Activated CD4-positive, alpha-beta memory T cell treated with anti-CD3 and anti-CD28 coated beads for 36 hours (primary cell): Measurements from ENCODE around the gene ANAPC1. TPM values are rescaled to one million over a fixed set of nuclear protein-coding genes. Genes with fewer than 3 reads are reported as not detected.

Source experiments
- CTCF ChIA-PET: fragments of 350-600 bp; sonication (Branson Sonifier 250); formaldehyde crosslinking; loops from one replicate; lab custom pipeline; 2021; ENCODE audit warnings: antibody characterized with exemption, inconsistent platforms; lab: Charles Lee
- POLR2A ChIA-PET: fragments of 350-600 bp; sonication (Branson Sonifier 250); formaldehyde crosslinking; loops from one replicate; lab custom pipeline; 2021; ENCODE audit warnings: antibody characterized with exemption; lab: Charles Lee
- DNase-seq: peaks from one replicate; pipeline ENCODE4 v3.0.0-alpha.2; 2020
- H3K27ac Mint-ChIP-seq: one replicate; pipeline ENCODE4 v1.8.0; 2021; ENCODE audit warnings: mixed read lengths
- H3K27me3 Mint-ChIP-seq: one replicate; pipeline ENCODE4 v1.8.0; 2021; ENCODE audit warnings: mixed read lengths
- H3K36me3 Mint-ChIP-seq: one replicate; pipeline ENCODE4 v1.8.0; 2021; ENCODE audit warnings: mixed read lengths
- H3K4me1 Mint-ChIP-seq: one replicate; pipeline ENCODE4 v1.8.0; 2021; ENCODE audit warnings: low read depth, mixed read lengths
- H3K4me3 Mint-ChIP-seq: one replicate; pipeline ENCODE4 v1.8.0; 2021; ENCODE audit warnings: mild to moderate bottlenecking, mixed read lengths
- H3K9me3 Mint-ChIP-seq: one replicate; pipeline ENCODE4 v1.8.0; 2021; ENCODE audit warnings: mixed read lengths
- intact Hi-C: fragments of 100-400 bp; cut with micrococcal nuclease; formaldehyde crosslinking; loops from one replicate; pipeline ENCODE4 v1.15.1; 2023
- total RNA-seq, 2 experiments: library from RNA; stranded (reverse); gene quantifications; one replicate each; pipeline ENCODE4 v1.2.3, GENCODE V29; 2021

ANAPC1 gene, protein sequence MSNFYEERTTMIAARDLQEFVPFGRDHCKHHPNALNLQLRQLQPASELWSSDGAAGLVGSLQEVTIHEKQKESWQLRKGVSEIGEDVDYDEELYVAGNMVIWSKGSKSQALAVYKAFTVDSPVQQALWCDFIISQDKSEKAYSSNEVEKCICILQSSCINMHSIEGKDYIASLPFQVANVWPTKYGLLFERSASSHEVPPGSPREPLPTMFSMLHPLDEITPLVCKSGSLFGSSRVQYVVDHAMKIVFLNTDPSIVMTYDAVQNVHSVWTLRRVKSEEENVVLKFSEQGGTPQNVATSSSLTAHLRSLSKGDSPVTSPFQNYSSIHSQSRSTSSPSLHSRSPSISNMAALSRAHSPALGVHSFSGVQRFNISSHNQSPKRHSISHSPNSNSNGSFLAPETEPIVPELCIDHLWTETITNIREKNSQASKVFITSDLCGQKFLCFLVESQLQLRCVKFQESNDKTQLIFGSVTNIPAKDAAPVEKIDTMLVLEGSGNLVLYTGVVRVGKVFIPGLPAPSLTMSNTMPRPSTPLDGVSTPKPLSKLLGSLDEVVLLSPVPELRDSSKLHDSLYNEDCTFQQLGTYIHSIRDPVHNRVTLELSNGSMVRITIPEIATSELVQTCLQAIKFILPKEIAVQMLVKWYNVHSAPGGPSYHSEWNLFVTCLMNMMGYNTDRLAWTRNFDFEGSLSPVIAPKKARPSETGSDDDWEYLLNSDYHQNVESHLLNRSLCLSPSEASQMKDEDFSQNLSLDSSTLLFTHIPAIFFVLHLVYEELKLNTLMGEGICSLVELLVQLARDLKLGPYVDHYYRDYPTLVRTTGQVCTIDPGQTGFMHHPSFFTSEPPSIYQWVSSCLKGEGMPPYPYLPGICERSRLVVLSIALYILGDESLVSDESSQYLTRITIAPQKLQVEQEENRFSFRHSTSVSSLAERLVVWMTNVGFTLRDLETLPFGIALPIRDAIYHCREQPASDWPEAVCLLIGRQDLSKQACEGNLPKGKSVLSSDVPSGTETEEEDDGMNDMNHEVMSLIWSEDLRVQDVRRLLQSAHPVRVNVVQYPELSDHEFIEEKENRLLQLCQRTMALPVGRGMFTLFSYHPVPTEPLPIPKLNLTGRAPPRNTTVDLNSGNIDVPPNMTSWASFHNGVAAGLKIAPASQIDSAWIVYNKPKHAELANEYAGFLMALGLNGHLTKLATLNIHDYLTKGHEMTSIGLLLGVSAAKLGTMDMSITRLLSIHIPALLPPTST (N-terminal part only)
- 10 to 100 TPM; 88.8 to 90.2 TPM for total RNA-seq

- Mint-ChIP-seq H3K9me3 (no peaks in the 10 kb centered on the region), H3K27ac (peak within 1 kb of the TSS; percentile 94), H3K4me3 (peak within 1 kb of the TSS; percentile 97), H3K36me3 (peaks cover 9% of the 10 kb centered on the region), H3K27me3 (no peaks in the 10 kb centered on the region), H3K4me1 (peaks cover 15% of the 10 kb centered on the region)
- intact Hi-C loops, result loop anchor here (1.0 to 5.0 kb wide), 3 partner anchors 165 to 658 kb away; partner anchors contain the start of genes POLR1B and ZC3H8
- peak; percentile 90 for DNase-seq
- ChIA-PET POLR2A (interaction anchor here (0.6 to 1.4 kb wide), 6 partner anchors 9 to 826 kb away, joined by 3 to 7 read pairs (median 3); partner anchors contain the start of genes POLR1B and TMEM87B), CTCF (interaction anchor here (0.6 to 2.8 kb wide), 9 partner anchors 9 to 1321 kb away, joined by 3 to 8 read pairs (median 4); no protein-coding TSS in a partner anchor)
Observed at GRCh38 chr2:111883661-111884591, at the start of gene ANAPC1. ANAPC1 (minus strand) TSS chr2:111884193; CDS start chr2:111880825, 3,368 bp downstream.

DNA sequence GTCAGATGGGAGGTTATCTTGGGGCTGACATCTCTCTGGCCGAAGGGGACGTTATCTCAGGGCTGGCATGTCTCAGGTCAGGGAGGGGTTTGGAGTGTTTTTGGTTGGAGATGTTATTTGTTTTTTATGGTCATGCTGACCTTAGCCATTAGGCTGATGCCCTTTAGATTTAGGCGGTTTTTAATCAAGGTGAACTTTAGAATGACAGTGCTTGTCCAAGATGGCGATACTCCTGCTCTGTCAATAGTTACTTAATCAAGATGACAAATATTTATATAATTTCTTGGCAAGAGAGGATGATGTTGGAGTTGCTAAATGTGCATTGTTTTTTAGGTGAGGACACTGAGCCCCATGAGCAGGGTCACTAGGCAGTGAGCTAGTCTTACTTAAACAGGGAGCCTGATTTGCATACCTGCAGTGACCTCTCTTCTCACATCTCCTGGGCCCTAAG, 48.9 kb upstream of the ANAPC1 start:
- H3K27ac Mint-ChIP-seq, result no peak overlapping the region
- intact Hi-C loops, result loop anchor here (5.0 kb wide), 1 partner anchor 49 kb away; no protein-coding TSS in a partner anchor

GRCh38 chr2:111930875-111931274, 46.9 kb upstream of the ANAPC1 start:
- DNase-seq, result peak; percentile 46
- H3K9me3 Mint-ChIP-seq, result no peaks in the 10 kb centered on the region
- intact Hi-C loops, result loop anchor here (1.0 to 5.0 kb wide), 2 partner anchors 22 to 51 kb away; no protein-coding TSS in a partner anchor
- H3K4me1 Mint-ChIP-seq, result peaks cover 15% of the 10 kb centered on the region
- H3K27ac Mint-ChIP-seq, result peak overlapping the region; percentile 66
- H3K4me3 Mint-ChIP-seq, result no peak overlapping the region
- ChIA-PET CTCF (no interaction called here), POLR2A (no interaction called here)
- H3K27me3 Mint-ChIP-seq, result peaks cover 10% of the 10 kb centered on the region
- H3K36me3 Mint-ChIP-seq, result no peaks in the 10 kb centered on the region

More for the DNA sequence above, 48.9 kb upstream of the ANAPC1 start:
- no peak for DNase-seq
- H3K4me1 Mint-ChIP-seq, result peaks cover 15% of the 10 kb centered on the region
- H3K36me3 Mint-ChIP-seq, result no peaks in the 10 kb centered on the region
- ChIA-PET POLR2A (interaction anchor here (0.7 kb wide), 1 partner anchor 47 kb away, joined by 3 read pairs; no protein-coding TSS in a partner anchor), CTCF (no interaction called here)
- H3K9me3 Mint-ChIP-seq, result no peaks in the 10 kb centered on the region
- peaks cover 10% of the 10 kb centered on the region for H3K27me3 Mint-ChIP-seq
- H3K4me3 Mint-ChIP-seq, result no peak overlapping the region

DNA sequence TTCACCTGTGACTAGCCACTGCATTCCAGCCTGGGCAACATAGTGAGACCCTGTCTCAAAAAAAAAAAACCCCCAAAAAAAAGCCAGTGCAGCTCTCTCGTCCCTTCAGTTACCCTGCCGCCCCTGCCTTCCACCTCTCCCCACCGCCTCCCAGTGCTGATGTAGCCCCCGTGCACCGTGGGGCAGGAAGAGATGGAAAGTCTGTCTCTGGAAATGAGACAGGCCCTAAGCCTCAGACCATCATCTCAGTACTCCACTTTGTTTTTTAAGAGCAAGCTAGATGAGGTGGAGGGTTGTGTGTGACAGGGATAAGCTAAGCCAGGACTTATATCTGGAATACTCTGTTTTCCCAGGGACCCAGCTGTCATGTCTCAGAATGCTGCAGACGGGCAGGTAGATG, 46.4 kb upstream of the ANAPC1 start:
- intact Hi-C loops, result loop anchor here (5.0 kb wide), 1 partner anchor 52 kb away; no protein-coding TSS in a partner anchor
- no peak overlapping the region for H3K4me3 Mint-ChIP-seq
- peak; percentile 56 for DNase-seq
- peaks cover 10% of the 10 kb centered on the region for H3K27me3 Mint-ChIP-seq
- H3K4me1 Mint-ChIP-seq, result peaks cover 15% of the 10 kb centered on the region
- CTCF ChIA-PET, result interaction anchor here (1.1 kb wide), 1 partner anchor 10 kb away, joined by 3 read pairs; no protein-coding TSS in a partner anchor
- POLR2A ChIA-PET, result no interaction called here
- H3K27ac Mint-ChIP-seq, result peak overlapping the region; percentile 66
- no peaks in the 10 kb centered on the region for H3K9me3 Mint-ChIP-seq
- H3K36me3 Mint-ChIP-seq, result no peaks in the 10 kb centered on the region

GRCh38 chr2:111927723-111928122, 43.7 kb upstream of the ANAPC1 start:
- intact Hi-C loops, result no loop called here
- CTCF ChIA-PET, result interaction anchor here (1.1 to 1.6 kb wide), 2 partner anchors 27 to 40 kb away, joined by 3 to 4 read pairs; no protein-coding TSS in a partner anchor
- H3K27ac Mint-ChIP-seq, result no peak overlapping the region
- H3K27me3 Mint-ChIP-seq, result peaks cover 4% of the 10 kb centered on the region
- no peak for DNase-seq
- H3K4me1 Mint-ChIP-seq, result peaks cover 20% of the 10 kb centered on the region
- H3K36me3 Mint-ChIP-seq, result no peaks in the 10 kb centered on the region
- POLR2A ChIA-PET, result no interaction called here
- H3K9me3 Mint-ChIP-seq, result no peaks in the 10 kb centered on the region
- H3K4me3 Mint-ChIP-seq, result no peak overlapping the region

DNA sequence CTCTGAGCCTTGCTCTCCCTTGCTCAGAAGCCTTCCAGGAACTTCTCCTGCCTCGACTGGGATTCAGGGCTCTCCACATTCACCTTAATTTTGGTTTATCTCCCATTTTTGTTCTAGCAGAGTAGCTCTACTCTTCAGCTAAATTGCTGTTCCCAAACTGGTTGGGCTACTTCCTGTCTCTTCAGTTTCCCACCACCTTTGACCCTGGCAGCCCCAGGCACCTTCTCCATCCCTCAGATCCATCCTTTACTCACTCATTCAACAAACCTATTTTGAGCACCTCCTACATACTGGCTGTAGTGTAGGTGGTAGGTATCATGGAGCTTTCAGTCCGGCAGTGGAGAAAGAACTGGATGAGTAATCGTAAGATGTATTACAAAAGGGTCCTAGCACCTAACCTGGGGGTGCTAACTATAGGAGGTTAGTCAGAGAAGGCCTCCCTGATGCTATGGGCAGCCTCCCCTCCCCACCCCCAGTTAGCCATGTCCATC, 40.7 kb upstream of the ANAPC1 start:
- Mint-ChIP-seq H3K36me3 (no peaks in the 10 kb centered on the region), H3K4me1 (peaks cover 4% of the 10 kb centered on the region), H3K4me3 (no peak overlapping the region), H3K9me3 (no peaks in the 10 kb centered on the region), H3K27ac (no peak overlapping the region), H3K27me3 (peaks cover 3% of the 10 kb centered on the region)
- CTCF ChIA-PET, result no interaction called here
- POLR2A ChIA-PET, result no interaction called here
- no peak for DNase-seq
- intact Hi-C loops, result no loop called here

- no peak overlapping the region for H3K27ac Mint-ChIP-seq
- POLR2A ChIA-PET, result no interaction called here
- intact Hi-C loops, result no loop called here
- H3K9me3 Mint-ChIP-seq, result no peaks in the 10 kb centered on the region
- H3K4me3 Mint-ChIP-seq, result no peak overlapping the region
- H3K27me3 Mint-ChIP-seq, result peaks cover 3% of the 10 kb centered on the region
- no peaks in the 10 kb centered on the region for H3K36me3 Mint-ChIP-seq
- H3K4me1 Mint-ChIP-seq, result peaks cover 4% of the 10 kb centered on the region
- DNase-seq, result no peak
- CTCF ChIA-PET, result no interaction called here
Observed at GRCh38 chr2:111923276-111923804, 39.3 kb upstream of the ANAPC1 start.

GRCh38 chr2:111919794-111920608, 36.0 kb upstream of the ANAPC1 start:
- intact Hi-C loops, result no loop called here

GRCh38 chr2:111919365-111919764, 35.4 kb upstream of the ANAPC1 start:
- Mint-ChIP-seq H3K4me3 (no peak overlapping the region), H3K27me3 (no peaks in the 10 kb centered on the region), H3K27ac (no peak overlapping the region), H3K36me3 (no peaks in the 10 kb centered on the region), H3K9me3 (no peaks in the 10 kb centered on the region), H3K4me1 (peaks cover under 1% of the 10 kb centered on the region)
- ChIA-PET CTCF (interaction anchor here (0.7 to 1.0 kb wide), 2 partner anchors 11 to 36 kb away, joined by 3 to 4 read pairs; no protein-coding TSS in a partner anchor), POLR2A (no interaction called here)
- no peak for DNase-seq
- intact Hi-C loops, result no loop called here

More at GRCh38 chr2:111919794-111920608, 36.0 kb upstream of the ANAPC1 start:
- POLR2A ChIA-PET, result no interaction called here
- Mint-ChIP-seq H3K27ac (no peak overlapping the region), H3K9me3 (no peaks in the 10 kb centered on the region), H3K27me3 (peaks cover 2% of the 10 kb centered on the region), H3K4me1 (peaks cover 4% of the 10 kb centered on the region), H3K4me3 (no peak overlapping the region), H3K36me3 (no peaks in the 10 kb centered on the region)
- no peak for DNase-seq
- CTCF ChIA-PET, result interaction anchor here (0.6 to 0.7 kb wide), 2 partner anchors 10 to 12 kb away, joined by 3 read pairs; no protein-coding TSS in a partner anchor
